GM12891 (cell line): ENCODE results near the gene RASSF4.

Source experiments
- POLR2A ChIP-seq: IDR thresholded peaks from 2 replicates; pipeline ENCODE4 v1.6.1; 2011; ENCODE audit warnings: low read depth, low read length, control low read depth
- POLR2AphosphoS5 ChIP-seq: IDR thresholded peaks from 2 replicates; pipeline ENCODE4 v1.6.1; 2011; ENCODE audit warnings: low read depth, low read length, control low read depth
- TAF1 ChIP-seq: IDR thresholded peaks from 2 replicates; pipeline ENCODE4 v1.6.1; 2011; ENCODE audit warnings: low read depth, low read length, control low read depth

DNA sequence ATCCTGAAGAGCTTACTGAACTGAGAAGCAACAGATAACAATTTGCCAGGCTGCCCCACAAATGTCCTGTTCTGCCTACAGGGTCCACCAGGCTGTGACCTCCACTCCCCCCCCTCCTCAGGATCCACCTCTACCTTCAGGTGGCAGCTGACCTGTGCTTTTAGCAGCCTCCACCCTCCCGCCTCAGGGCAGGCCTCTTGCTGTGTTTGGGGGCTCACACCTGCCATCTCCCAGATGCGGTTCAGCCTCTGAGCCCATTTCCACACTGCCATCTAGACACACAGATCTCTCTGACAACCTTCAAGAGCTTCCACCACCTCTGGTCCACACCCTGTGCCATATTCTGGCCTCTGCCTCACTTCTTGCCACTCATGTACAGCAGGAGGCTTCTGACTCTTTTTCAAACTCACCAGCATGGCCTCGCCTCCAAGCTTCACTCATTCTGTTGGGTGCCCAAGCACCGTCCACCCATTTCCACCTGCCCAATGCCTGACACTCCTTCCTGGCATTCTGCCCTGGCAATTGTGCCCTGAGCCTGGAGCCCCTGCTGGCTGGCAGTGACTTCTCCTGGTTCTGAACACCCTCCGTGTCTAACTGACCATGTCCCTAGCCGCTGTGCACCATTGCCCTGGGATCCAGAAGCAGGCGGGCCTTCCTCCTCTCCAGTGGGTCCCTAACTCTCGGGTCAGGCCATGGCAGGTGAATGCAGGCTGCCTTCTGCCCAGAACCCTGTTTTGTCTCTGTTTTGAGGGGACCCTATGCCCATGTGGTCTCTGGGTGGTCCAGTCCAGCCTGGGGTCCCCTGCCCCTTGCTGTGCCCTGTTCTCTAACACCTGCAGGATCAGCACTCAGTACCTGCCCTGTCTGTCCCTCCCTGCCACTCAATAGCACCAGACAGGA, 30.0 kb upstream of the RASSF4 start:
- TF ChIP-seq POLR2AphosphoS5 (no peak), POLR2A (no peak), TAF1 (no peak)
